ENCODE results near the gene NASP.

DNA sequence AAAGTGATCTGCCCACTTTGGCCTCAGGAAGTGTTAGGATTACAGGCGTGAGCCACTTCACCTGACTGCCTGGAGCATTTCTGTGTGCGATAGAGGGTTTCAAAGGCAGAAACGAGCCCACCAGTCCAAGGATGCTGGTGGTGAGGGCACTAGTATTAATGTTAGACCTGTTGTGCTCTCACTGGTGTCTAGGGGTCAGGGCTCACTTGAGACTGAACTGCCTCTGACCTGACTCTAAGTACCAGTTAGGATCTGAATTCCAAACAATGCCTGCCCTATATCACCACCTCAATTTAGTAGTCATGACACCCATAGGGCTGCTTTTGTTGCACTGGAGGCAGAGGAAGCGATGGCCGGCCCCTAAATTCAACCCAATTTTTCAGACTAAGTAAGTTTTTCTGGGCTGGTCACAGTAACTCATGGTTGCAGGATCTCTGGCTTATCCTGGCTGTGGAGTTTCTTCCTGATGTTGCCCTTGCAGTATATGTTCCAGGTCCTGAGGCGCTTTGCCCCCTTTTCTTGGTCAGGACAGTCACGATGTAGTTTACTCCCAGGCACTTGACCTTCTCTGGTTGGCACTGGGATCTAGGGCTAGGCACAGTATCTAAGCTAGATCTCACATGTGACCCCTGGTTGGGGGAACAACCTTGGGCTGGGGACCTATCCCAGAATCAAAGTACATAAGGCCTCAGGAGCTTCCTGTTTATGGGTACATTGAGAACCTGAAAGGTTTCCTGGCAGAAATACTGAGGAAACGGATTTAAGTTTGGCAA lies 35.5 kb downstream of the NASP start:
- TF ChIP-seq, protein P1, sequence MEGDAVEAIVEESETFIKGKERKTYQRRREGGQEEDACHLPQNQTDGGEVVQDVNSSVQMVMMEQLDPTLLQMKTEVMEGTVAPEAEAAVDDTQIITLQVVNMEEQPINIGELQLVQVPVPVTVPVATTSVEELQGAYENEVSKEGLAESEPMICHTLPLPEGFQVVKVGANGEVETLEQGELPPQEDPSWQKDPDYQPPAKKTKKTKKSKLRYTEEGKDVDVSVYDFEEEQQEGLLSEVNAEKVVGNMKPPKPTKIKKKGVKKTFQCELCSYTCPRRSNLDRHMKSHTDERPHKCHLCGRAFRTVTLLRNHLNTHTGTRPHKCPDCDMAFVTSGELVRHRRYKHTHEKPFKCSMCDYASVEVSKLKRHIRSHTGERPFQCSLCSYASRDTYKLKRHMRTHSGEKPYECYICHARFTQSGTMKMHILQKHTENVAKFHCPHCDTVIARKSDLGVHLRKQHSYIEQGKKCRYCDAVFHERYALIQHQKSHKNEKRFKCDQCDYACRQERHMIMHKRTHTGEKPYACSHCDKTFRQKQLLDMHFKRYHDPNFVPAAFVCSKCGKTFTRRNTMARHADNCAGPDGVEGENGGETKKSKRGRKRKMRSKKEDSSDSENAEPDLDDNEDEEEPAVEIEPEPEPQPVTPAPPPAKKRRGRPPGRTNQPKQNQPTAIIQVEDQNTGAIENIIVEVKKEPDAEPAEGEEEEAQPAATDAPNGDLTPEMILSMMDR (IDR thresholded peaks at IDR 0.05): no peak
- TF ChIP-seq, protein P2, sequence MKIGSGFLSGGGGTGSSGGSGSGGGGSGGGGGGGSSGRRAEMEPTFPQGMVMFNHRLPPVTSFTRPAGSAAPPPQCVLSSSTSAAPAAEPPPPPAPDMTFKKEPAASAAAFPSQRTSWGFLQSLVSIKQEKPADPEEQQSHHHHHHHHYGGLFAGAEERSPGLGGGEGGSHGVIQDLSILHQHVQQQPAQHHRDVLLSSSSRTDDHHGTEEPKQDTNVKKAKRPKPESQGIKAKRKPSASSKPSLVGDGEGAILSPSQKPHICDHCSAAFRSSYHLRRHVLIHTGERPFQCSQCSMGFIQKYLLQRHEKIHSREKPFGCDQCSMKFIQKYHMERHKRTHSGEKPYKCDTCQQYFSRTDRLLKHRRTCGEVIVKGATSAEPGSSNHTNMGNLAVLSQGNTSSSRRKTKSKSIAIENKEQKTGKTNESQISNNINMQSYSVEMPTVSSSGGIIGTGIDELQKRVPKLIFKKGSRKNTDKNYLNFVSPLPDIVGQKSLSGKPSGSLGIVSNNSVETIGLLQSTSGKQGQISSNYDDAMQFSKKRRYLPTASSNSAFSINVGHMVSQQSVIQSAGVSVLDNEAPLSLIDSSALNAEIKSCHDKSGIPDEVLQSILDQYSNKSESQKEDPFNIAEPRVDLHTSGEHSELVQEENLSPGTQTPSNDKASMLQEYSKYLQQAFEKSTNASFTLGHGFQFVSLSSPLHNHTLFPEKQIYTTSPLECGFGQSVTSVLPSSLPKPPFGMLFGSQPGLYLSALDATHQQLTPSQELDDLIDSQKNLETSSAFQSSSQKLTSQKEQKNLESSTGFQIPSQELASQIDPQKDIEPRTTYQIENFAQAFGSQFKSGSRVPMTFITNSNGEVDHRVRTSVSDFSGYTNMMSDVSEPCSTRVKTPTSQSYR (CRISPR knock-in tag; IDR thresholded peaks at IDR 0.05): no peak
- TF ChIP-seq, protein P3, sequence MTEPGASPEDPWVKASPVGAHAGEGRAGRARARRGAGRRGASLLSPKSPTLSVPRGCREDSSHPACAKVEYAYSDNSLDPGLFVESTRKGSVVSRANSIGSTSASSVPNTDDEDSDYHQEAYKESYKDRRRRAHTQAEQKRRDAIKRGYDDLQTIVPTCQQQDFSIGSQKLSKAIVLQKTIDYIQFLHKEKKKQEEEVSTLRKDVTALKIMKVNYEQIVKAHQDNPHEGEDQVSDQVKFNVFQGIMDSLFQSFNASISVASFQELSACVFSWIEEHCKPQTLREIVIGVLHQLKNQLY (CRISPR knock-in tag; IDR thresholded peaks at IDR 0.05): no peak
- no peak for TF ChIP-seq ELF4 (CRISPR knock-in tag; IDR thresholded peaks at IDR 0.05; ENCODE audit: low read depth)
- no peak for TF ChIP-seq CREM (CRISPR knock-in tag; IDR thresholded peaks at IDR 0.05)
- no peak for TF ChIP-seq ZNF416 (CRISPR knock-in tag; IDR thresholded peaks at IDR 0.05)

Measured in WTC11 (cell line).